Raji (cell line): ENCODE results near the gene TRIM25.

ENCODE experiments used
- POLR2A ChIP-seq: IDR thresholded peaks from 2 replicates; pipeline ENCODE4 v1.6.1; 2011; ENCODE audit warnings: low read depth, low read length, control low read depth; ENCODE audit not compliant: insufficient read depth

TRIM25 gene

DNA sequence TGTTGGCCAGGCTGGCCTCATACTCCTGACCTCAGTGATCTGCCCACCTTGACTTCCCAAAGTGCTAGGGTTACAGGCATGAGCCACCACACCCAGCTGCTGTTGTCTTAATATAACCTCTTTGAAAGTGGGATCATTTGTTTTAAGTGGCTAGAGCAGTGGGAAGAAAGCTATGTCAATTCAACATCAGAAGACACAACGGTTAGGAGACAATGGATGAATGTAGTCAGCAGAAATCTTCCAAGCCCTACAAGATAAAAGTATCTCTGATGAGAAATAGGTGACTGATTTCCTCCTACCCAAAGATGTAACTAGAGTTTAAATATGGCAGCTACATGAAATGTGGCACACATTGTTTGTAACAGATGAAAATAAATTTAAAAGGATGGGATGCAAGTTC lies 20.0 kb upstream of the TRIM25 start:
- TF ChIP-seq POLR2A = no peak

DNA sequence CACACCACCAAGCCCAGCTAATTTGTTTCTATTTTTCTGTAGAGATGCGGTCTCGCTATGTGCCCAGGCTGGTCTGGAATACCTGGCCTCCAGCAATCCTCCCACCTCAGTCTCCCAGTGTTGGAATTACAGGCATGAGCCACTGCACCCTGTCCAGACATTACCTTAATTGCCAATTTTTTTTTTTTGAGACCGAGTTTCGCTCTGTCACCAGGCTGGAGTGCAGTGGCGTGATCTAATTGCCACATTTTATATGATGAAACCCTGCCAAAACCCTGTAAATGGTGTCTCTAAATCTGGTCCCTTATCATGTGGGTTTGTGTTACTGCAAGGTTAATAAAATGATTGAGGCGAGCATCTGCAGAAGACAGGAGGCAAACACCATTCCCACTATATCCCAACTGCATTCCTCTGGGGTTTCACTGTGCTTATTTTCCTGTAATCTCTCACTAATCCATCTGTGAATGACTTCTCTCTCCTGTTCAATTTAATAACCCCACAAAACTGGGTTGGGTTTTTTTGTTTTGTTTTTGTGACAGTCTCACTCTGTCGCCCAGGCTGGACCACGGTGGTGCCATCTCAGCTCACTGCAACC lies 19.4 kb upstream of the TRIM25 start:
- no peak for TF ChIP-seq POLR2A

- no peak for TF ChIP-seq POLR2A
Measured at GRCh38 chr17:56930739-56931337, 17.0 kb upstream of the TRIM25 start.

DNA sequence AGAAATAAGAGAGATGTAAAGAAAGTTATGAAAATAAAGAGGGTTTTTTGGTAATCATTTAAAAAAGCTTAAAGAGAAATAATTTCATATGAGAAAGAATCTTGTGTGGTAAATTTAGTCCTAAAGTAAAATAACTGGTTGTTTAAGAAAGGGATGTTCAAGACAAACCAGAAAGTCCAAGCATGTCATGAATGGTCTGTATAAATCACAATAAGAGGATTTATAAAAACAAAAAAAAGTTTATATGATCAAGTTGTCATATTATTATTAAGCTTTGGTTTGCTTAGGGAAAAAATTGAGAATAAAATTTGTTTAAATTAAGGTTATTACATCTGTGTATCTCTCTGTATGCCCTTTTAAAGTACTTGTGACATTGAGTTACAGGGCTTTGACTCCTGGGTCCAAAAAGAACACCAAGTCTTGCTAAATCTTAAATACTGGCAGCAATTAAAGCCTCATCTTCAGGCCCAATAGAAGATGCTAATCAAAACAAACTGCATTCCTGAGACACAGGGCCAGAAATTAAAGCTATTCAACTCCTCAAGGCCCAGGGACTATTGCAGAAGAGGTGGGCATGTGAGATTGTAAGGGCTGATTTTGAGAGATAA lies 15.6 kb upstream of the TRIM25 start:
- no peak for TF ChIP-seq POLR2A

DNA sequence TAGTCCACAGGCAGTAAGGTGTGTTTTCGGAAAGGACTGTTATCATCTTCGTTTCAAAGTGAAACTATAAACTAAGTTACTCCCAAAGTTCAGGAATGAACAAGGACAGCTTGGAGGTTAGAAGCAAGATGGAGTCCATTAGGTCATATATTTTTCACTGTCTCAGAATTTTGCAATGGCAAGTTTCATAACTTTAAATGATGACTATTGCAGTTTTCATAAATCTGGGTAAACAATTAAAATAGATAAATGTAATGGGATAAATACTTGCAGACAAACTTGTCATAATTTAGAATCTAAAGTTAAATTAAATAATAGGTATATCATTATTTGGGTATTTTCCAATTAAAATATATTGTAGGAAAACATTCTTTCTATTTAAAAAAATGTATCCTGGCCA lies 14.7 kb upstream of the TRIM25 start:
- no peak for TF ChIP-seq POLR2A

GRCh38 chr17:56926704-56927103 lies 12.9 kb upstream of the TRIM25 start:
- TF ChIP-seq POLR2A = no peak

DNA sequence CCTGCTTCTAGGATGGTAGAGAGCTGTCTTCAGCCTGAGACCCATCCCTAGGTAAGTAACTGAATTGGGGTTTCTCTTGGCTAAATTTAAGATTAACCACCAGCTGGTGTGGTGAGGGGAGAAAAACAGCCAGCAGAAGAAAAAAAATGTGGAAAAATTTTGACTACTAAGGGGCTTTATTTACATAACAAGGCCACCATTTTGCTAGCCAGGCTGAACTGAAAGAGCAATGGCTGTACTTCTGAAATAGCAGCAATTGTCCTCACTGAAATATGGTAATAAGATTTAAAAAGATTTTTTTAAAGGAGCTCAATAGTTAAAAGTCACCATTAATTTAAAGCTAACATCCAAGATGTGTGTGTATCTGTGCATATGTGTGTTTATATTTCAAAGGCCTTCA lies 12.4 kb upstream of the TRIM25 start:
- TF ChIP-seq POLR2A = no peak

DNA sequence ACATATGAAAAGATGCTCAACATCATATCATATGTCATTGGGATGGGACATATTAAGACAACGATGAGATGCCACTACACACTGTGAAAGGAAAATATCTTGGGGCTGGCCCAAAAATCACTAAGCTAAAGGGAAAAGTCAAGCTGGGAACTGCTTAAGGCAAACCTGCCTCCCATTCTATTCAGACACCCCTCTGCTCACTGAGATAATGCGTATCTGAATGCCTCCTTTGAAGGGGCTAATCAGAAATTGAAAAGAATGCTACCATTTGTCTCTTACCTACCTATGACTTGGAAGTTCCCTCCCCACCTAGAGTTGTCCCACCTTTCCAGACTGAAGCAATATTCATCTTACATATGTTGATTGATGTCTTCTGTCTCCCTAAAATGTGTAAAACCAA lies 11.2 kb upstream of the TRIM25 start:
- TF ChIP-seq POLR2A = no peak

DNA sequence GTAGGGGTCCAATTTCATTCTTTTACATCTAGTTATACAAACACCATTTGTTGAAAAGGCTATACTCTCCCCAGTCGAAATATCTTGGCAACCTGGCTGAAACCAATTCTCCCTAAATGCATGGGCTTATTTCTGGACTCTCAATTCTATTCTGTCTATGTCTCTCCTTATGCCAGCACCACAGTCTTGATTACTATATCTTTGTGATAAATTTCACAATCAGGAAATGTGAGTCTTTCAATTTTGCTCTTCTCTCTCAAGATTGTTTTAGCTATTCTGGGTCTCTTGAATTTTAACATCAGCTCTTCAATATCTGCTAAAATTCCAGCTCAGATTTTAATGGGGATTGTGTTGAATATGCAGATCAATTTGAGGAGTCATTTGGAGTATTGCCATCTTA lies 5.9 kb upstream of the TRIM25 start:
- no peak for TF ChIP-seq POLR2A

GRCh38 chr17:56918916-56919315 lies 5.1 kb upstream of the TRIM25 start:
- TF ChIP-seq POLR2A = no peak

DNA sequence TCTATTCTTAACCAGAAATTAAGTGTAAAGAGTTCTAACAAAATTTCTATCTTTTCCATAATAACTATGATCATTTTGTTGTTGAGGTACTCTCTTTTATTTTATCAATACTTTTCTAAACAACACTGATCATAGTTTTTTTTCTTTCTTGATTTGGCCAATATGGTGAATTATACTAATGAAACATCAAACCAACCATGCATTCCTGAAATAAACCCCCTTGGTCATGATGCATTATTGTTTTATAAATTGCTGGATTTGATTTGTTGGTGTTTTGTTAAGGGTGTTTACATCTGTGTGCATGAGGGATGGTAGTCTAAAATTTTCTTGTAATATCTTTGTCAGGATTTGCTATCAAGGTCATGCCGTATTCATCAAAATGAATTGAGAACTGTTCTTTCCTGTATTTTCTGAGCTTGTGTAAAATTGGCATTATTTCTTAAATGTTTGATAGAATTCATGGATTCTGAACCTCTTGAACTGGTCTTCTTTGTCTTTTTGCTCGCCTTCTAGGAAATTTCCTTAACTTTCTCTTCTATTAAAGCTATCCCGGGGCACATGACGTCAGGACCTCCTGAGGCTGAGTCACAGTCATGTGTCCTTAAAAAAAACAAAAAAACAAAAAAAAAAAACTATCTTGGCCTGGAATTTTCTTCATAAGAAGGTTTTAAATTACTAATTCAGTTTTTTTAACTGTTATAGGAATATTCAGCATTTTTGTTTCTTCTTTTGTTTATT lies 3.9 kb upstream of the TRIM25 start:
- no peak for TF ChIP-seq POLR2A

- no peak for TF ChIP-seq POLR2A
Measured at GRCh38 chr17:56914581-56915273, 878 bp upstream of the TRIM25 start.

- no peak for TF ChIP-seq POLR2A
Measured at GRCh38 chr17:56913353-56913866, 439 bp downstream of the TRIM25 start.

DNA sequence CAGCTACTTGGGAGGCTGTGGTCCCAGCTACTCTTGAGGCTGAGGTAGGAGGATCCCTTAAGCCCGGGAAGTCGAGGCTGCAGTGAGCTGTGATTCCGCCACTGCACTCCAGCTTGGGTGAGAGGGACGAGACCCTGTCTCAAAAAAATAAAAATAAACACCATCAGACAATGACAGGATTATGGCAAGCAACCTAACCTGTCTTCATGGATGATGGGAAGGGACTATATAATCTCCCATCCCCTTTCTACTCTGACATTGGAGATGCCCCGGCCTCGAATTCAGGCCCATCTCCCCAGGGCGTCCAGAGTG lies 893 bp downstream of the TRIM25 start:
- no peak for TF ChIP-seq POLR2A
